ENCODE results near the gene FMN1. TPM values are rescaled to one million over a fixed set of nuclear protein-coding genes. Genes with fewer than 3 reads are reported as not detected.

Gene FMN1
- total RNA-seq, 1 experiment from 2014 or later = 0.37 TPM

GRCh38 chr15:33145447-33145846 is 49.1 kb downstream of the FMN1 start:
- Histone ChIP-seq H3K27ac (ENCODE audit: low read depth, low read length, poor library complexity, severe bottlenecking) (no peak overlapping the region), H3K9me3 (ENCODE audit: low read depth, low read length, poor library complexity, severe bottlenecking) (no peaks in the 10 kb centered on the region), H3K4me3 (ENCODE audit: low read depth, low read length, poor library complexity, severe bottlenecking) (no peak overlapping the region), H3K4me1 (ENCODE audit: insufficient read depth, low read length, poor library complexity, severe bottlenecking) (no peaks in the 10 kb centered on the region), H3K27me3 (replicated peaks; ENCODE audit: insufficient read depth, low read depth, low read length, poor library complexity) (peaks cover 37% of the 10 kb centered on the region), H3K36me3 (ENCODE audit: insufficient read depth, low read length, poor library complexity, severe bottlenecking) (no peaks in the 10 kb centered on the region)
- intact Hi-C loops (cut with micrococcal nuclease; ENCODE audit: unreplicated experiment) = no loop called here
- ChIA-PET POLR2A (ENCODE audit: low non-redundant PET) (no interaction called here), CTCF (no interaction called here)
- DNase-seq (ENCODE audit: low spot score) = no peak
- BruUV-seq (replicated peaks) = no TSS peak
- TF ChIP-seq EZH2 (IDR thresholded peaks at IDR 0.05; ENCODE audit: borderline replicate concordance, low read depth, low read length, poor library complexity, severe bottlenecking) = no peak

- POLR2A ChIA-PET (ENCODE audit: low non-redundant PET) = no interaction called here
- DNase-seq (ENCODE audit: low spot score) = no peak
- Histone ChIP-seq H3K27ac (ENCODE audit: low read depth, low read length, poor library complexity, severe bottlenecking) (no peak overlapping the region), H3K4me3 (ENCODE audit: low read depth, low read length, poor library complexity, severe bottlenecking) (no peak overlapping the region), H3K9me3 (ENCODE audit: low read depth, low read length, poor library complexity, severe bottlenecking) (no peaks in the 10 kb centered on the region), H3K36me3 (ENCODE audit: insufficient read depth, low read length, poor library complexity, severe bottlenecking) (no peaks in the 10 kb centered on the region), H3K27me3 (replicated peaks; ENCODE audit: insufficient read depth, low read depth, low read length, poor library complexity) (peaks cover 32% of the 10 kb centered on the region), H3K4me1 (ENCODE audit: insufficient read depth, low read length, poor library complexity, severe bottlenecking) (no peaks in the 10 kb centered on the region)
- CTCF ChIA-PET = no interaction called here
- intact Hi-C loops (cut with micrococcal nuclease; ENCODE audit: unreplicated experiment) = no loop called here
- BruUV-seq (replicated peaks) = no TSS peak
- TF ChIP-seq EZH2 (IDR thresholded peaks at IDR 0.05; ENCODE audit: borderline replicate concordance, low read depth, low read length, poor library complexity, severe bottlenecking) = no peak
- TF ChIP-seq CTCF (conservative IDR thresholded peaks at IDR 0.05; ENCODE audit: low read depth, low read length) = no peak
These were observed 51.8 kb downstream of the FMN1 start for GRCh38 chr15:33142708-33143107.

GRCh38 chr15:33138000-33138399 is 56.5 kb downstream of the FMN1 start:
- no TSS peak for BruUV-seq (replicated peaks)
- TF ChIP-seq EZH2 (IDR thresholded peaks at IDR 0.05; ENCODE audit: borderline replicate concordance, low read depth, low read length, poor library complexity, severe bottlenecking) = no peak
- TF ChIP-seq CTCF (conservative IDR thresholded peaks at IDR 0.05; ENCODE audit: low read depth, low read length) = no peak
- no peaks in the 10 kb centered on the region for H3K36me3 ChIP-seq (ENCODE audit: insufficient read depth, low read length, poor library complexity, severe bottlenecking)
- no peaks in the 10 kb centered on the region for H3K4me1 ChIP-seq (ENCODE audit: insufficient read depth, low read length, poor library complexity, severe bottlenecking)
- no peak overlapping the region for H3K27ac ChIP-seq (ENCODE audit: low read depth, low read length, poor library complexity, severe bottlenecking)
- peaks cover 47% of the 10 kb centered on the region for H3K27me3 ChIP-seq (replicated peaks; ENCODE audit: insufficient read depth, low read depth, low read length, poor library complexity)
- DNase-seq (ENCODE audit: low spot score) = no peak
- no peak overlapping the region for H3K4me3 ChIP-seq (ENCODE audit: low read depth, low read length, poor library complexity, severe bottlenecking)
- H3K9me3 ChIP-seq (ENCODE audit: low read depth, low read length, poor library complexity, severe bottlenecking) = no peaks in the 10 kb centered on the region
- ChIA-PET POLR2A (ENCODE audit: low non-redundant PET) (no interaction called here), CTCF (interaction anchor here (1.4 kb wide), 1 partner anchor 52 kb away, joined by 4 read pairs; no protein-coding TSS in a partner anchor)
- intact Hi-C loops (cut with micrococcal nuclease; ENCODE audit: unreplicated experiment) = no loop called here

GRCh38 chr15:33137101-33137500 is 57.4 kb downstream of the FMN1 start:
- Histone ChIP-seq H3K27ac (ENCODE audit: low read depth, low read length, poor library complexity, severe bottlenecking) (no peak overlapping the region), H3K4me3 (ENCODE audit: low read depth, low read length, poor library complexity, severe bottlenecking) (no peak overlapping the region), H3K27me3 (replicated peaks; ENCODE audit: insufficient read depth, low read depth, low read length, poor library complexity) (peaks cover 44% of the 10 kb centered on the region), H3K4me1 (ENCODE audit: insufficient read depth, low read length, poor library complexity, severe bottlenecking) (peaks cover 3% of the 10 kb centered on the region), H3K9me3 (ENCODE audit: low read depth, low read length, poor library complexity, severe bottlenecking) (no peaks in the 10 kb centered on the region), H3K36me3 (ENCODE audit: insufficient read depth, low read length, poor library complexity, severe bottlenecking) (no peaks in the 10 kb centered on the region)
- no peak for DNase-seq (ENCODE audit: low spot score)
- BruUV-seq (replicated peaks) = no TSS peak
- intact Hi-C loops (cut with micrococcal nuclease; ENCODE audit: unreplicated experiment) = no loop called here
- CTCF ChIA-PET = interaction anchor here (1.4 kb wide), 1 partner anchor 51 kb away, joined by 4 read pairs; no protein-coding TSS in a partner anchor
- no peak for TF ChIP-seq CTCF (conservative IDR thresholded peaks at IDR 0.05; ENCODE audit: low read depth, low read length)
- TF ChIP-seq EZH2 (IDR thresholded peaks at IDR 0.05; ENCODE audit: borderline replicate concordance, low read depth, low read length, poor library complexity, severe bottlenecking) = no peak
- POLR2A ChIA-PET (ENCODE audit: low non-redundant PET) = no interaction called here

All from A673 (cell line).